Vagina (tissue), 2 donors: ENCODE measurements around the gene TBC1D16. TPM values are rescaled to one million over a fixed set of nuclear protein-coding genes. Genes with fewer than 3 reads are reported as not detected.

Experiments
- DNase-seq, 2 donors: peaks; one replicate each; pipeline ENCODE4 v3.0.0-alpha.2; 2017; ENCODE audit errors: extremely low spot score in 2 of 2
- H3K27ac ChIP-seq: fragments of 200-600 bp; sonication (generic); one replicate; pipeline ENCODE4 v1.5.1; 2019
- H3K27me3 ChIP-seq: fragments of 200-600 bp; sonication (generic); one replicate; pipeline ENCODE4 v1.5.1; 2019
- H3K36me3 ChIP-seq, 2 donors: fragments of 200-600 bp; sonication (generic); one replicate each; pipeline ENCODE4 v1.5.1; 2017 to 2019
- H3K4me1 ChIP-seq: fragments of 200-600 bp; sonication (generic); one replicate; pipeline ENCODE4 v1.5.1; 2019
- H3K4me3 ChIP-seq, 2 donors: fragments of 200-600 bp; sonication (generic); 1 replicate in 1 of 2; 2 replicates in 1 of 2; pipeline ENCODE4 v1.5.1; 2016 to 2019
- H3K9me3 ChIP-seq: fragments of 200-600 bp; sonication (generic); one replicate; pipeline ENCODE4 v1.5.1; 2019
- CTCF ChIP-seq, 3 experiments: fragments of 450-650 bp in 2 of 3; fragments of 200-600 bp in 1 of 3; sonication (generic) in 1 of 3; IDR thresholded peaks; one replicate each; pipeline ENCODE4 v1.5.1; 2017 to 2019; ENCODE audit warnings: antibody characterized with exemption in 3 of 3, mild to moderate bottlenecking in 2 of 3, moderate library complexity in 2 of 3
- POLR2A ChIP-seq, 2 donors: fragments of 450-650 bp; IDR thresholded peaks; one replicate each; pipeline ENCODE4 v1.6.1; 2017; ENCODE audit warnings: antibody characterized with exemption in 2 of 2, mild to moderate bottlenecking in 2 of 2, moderate library complexity in 2 of 2
- POLR2AphosphoS5 ChIP-seq, 2 donors: sonication (generic); formaldehyde crosslinking; IDR thresholded peaks; one replicate each; pipeline ENCODE4 v1.9.0; 2017; ENCODE audit warnings: antibody characterized with exemption in 2 of 2, mild to moderate bottlenecking in 2 of 2, low read depth in 1 of 2; ENCODE audit not compliant: insufficient read depth in 1 of 2
- intact Hi-C: fragments of 100-400 bp; cut with DNase I; formaldehyde crosslinking; loops from one replicate; pipeline ENCODE4 v1.15.1; 2023
- total RNA-seq: library from RNA; depleted of rRNA; stranded (reverse); fragments of >200 nt; gene quantifications from one replicate; pipeline ENCODE4 v1.2.3, GENCODE V29; 2016

The TBC1D16 gene
- total RNA-seq, 1 donor from 2014 or later, result 18.2 TPM

- H3K4me1 ChIP-seq, result peaks cover 71% of the 10 kb centered on the region
Measured at GRCh38 chr17:80029258-80029974, 6.3 kb downstream of the TBC1D16 start.

GRCh38 chr17:80028030-80028429 is 7.6 kb downstream of the TBC1D16 start:
- Histone ChIP-seq H3K36me3 (no peaks in the 10 kb centered on the region), H3K27me3 (no peaks in the 10 kb centered on the region), H3K9me3 (no peaks in the 10 kb centered on the region), H3K4me3 (no peak overlapping the region), H3K4me1 (peaks cover 71% of the 10 kb centered on the region), H3K27ac (peak overlapping the region; percentile 70)
- TF ChIP-seq CTCF (IDR thresholded peaks at IDR 0.05), result no peak
- no peak for TF ChIP-seq POLR2AphosphoS5 (IDR thresholded peaks at IDR 0.05; ENCODE audit: insufficient read depth in 1 of 2, low read depth in 1 of 2)
- no peak for TF ChIP-seq POLR2A (IDR thresholded peaks at IDR 0.05)
- DNase-seq, result no peak
- intact Hi-C loops, result loop anchor here (5.0 kb wide), 1 partner anchor 44 kb away; no protein-coding TSS in a partner anchor

More at GRCh38 chr17:80029258-80029974, 6.3 kb downstream of the TBC1D16 start:
- DNase-seq, result peak in 1 of 2 donors; percentile 96
- Histone ChIP-seq H3K27me3 (no peaks in the 10 kb centered on the region), H3K36me3 (no peaks in the 10 kb centered on the region), H3K27ac (peak overlapping the region; percentile 70), H3K9me3 (no peaks in the 10 kb centered on the region), H3K4me3 (no peak overlapping the region)
- intact Hi-C loops, result loop anchor here (5.0 kb wide), 1 partner anchor 43 kb away; no protein-coding TSS in a partner anchor
- TF ChIP-seq CTCF (IDR thresholded peaks at IDR 0.05) (no peak), POLR2AphosphoS5 (IDR thresholded peaks at IDR 0.05; ENCODE audit: insufficient read depth in 1 of 2, low read depth in 1 of 2) (peak in 1 of 2 donors; percentile 71)

- no peak for DNase-seq
- no peaks in the 10 kb centered on the region for H3K27me3 ChIP-seq
- peaks cover 71% of the 10 kb centered on the region for H3K4me1 ChIP-seq
- H3K27ac ChIP-seq, result no peak overlapping the region
- no peaks in the 10 kb centered on the region for H3K9me3 ChIP-seq
- no peaks in the 10 kb centered on the region for H3K36me3 ChIP-seq
- TF ChIP-seq CTCF (IDR thresholded peaks at IDR 0.05) (no peak), POLR2A (IDR thresholded peaks at IDR 0.05) (no peak), POLR2AphosphoS5 (IDR thresholded peaks at IDR 0.05; ENCODE audit: insufficient read depth in 1 of 2, low read depth in 1 of 2) (no peak)
- H3K4me3 ChIP-seq, result no peak overlapping the region
- intact Hi-C loops, result loop anchor here (5.0 kb wide), 1 partner anchor 45 kb away; no protein-coding TSS in a partner anchor
Measured at GRCh38 chr17:80027043-80027435, 8.6 kb downstream of the TBC1D16 start.

- no peaks in the 10 kb centered on the region for H3K27me3 ChIP-seq
- no peak overlapping the region for H3K4me3 ChIP-seq
- H3K27ac ChIP-seq, result no peak overlapping the region
- intact Hi-C loops, result loop anchor here (5.0 kb wide), 1 partner anchor 46 kb away; no protein-coding TSS in a partner anchor
- no peak for DNase-seq
- H3K9me3 ChIP-seq, result no peaks in the 10 kb centered on the region
- no peaks in the 10 kb centered on the region for H3K36me3 ChIP-seq
- peaks cover 71% of the 10 kb centered on the region for H3K4me1 ChIP-seq
- TF ChIP-seq POLR2AphosphoS5 (IDR thresholded peaks at IDR 0.05; ENCODE audit: insufficient read depth in 1 of 2, low read depth in 1 of 2) (no peak), CTCF (IDR thresholded peaks at IDR 0.05) (no peak), POLR2A (IDR thresholded peaks at IDR 0.05) (no peak)
Measured at GRCh38 chr17:80026359-80027042, 9.2 kb downstream of the TBC1D16 start.
